GM18505 (cell line): Measurements from ENCODE around the gene WFDC1.

Experiments used
- ATAC-seq: cut with Tn5 transposase; IDR thresholded peaks from one replicate; pipeline ENCODE4 v1.9.1; 2021; ENCODE audit not compliant: unreplicated experiment
- POLR2A ChIP-seq: IDR thresholded peaks from 4 replicates; pipeline ENCODE4 v1.6.1; 2011; ENCODE audit warnings: borderline replicate concordance; ENCODE audit not compliant: insufficient read depth, insufficient read length; ENCODE audit errors: extremely low read depth

Gene WFDC1

GRCh38 chr16:84302111-84302954 is 7.7 kb downstream of the WFDC1 start:
- no peak for TF ChIP-seq POLR2A
- no peak for ATAC-seq

DNA sequence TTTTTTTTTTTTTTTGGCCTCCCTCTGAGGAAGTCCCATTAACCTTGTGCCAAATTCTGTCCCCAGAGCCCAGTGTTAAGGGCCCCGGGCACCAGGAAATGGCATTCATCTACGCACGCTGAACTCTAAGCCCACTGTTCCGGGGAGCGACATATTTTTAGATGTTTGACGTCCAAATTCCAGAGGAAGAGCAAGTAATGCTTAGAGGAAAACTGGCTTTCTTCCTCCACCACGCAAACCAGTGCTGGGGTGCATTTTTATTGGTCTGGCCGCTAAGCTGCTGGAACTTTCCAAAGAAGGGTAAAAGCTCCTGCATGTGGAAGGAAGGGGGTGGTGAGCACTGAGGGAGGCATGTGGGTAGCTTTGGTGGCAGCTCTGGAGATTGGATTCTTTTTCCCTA is 8.3 kb downstream of the WFDC1 start:
- no peak for ATAC-seq
- no peak for TF ChIP-seq POLR2A

DNA sequence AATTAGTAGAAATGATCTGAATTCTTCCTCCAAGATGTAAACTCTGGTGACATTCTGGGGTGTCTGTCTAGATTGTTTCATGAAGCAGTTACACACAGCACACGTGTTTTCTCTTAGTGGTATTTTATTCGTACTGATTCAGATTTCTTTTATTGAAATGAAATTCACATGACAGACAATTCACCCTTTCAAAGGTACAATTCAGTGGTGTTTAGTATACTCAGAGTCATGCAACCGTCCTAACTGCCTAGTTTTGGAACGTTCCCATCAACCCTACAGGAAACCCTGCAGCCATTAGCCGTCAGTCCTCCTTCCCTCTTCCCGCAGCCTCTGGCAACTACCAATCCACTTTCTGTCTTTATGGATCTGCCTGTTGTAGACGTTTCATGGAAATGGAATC is 8.8 kb downstream of the WFDC1 start:
- TF ChIP-seq POLR2A = no peak
- no peak for ATAC-seq

GRCh38 chr16:84306564-84306963 is 11.9 kb downstream of the WFDC1 start:
- ATAC-seq = no peak
- no peak for TF ChIP-seq POLR2A

- no peak for ATAC-seq
- no peak for TF ChIP-seq POLR2A
Observed at GRCh38 chr16:84307209-84307954, 12.7 kb downstream of the WFDC1 start.

DNA sequence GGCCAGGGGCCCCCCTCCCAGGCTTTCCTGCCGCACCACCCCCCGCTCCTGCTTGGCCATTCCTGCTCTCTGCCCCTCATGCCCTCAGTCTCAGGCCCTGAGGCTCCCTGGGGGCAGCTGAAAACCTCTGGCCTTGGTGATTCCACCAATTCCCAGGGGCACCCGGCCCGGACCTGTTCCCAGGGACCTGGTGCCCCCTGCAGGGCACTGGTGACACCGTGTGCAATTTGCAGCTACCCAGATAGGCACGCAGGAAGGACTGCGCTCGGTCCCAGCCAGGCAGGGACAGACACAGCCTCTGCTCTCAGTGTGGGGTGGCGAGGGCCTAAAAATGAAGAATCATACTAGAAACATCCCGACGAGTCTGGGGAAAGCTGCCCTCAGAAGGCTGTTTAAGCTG is 13.4 kb downstream of the WFDC1 start:
- no peak for TF ChIP-seq POLR2A
- no peak for ATAC-seq

- ATAC-seq = no peak
- no peak for TF ChIP-seq POLR2A
Observed at GRCh38 chr16:84310642-84311041, 16.0 kb downstream of the WFDC1 start.

DNA sequence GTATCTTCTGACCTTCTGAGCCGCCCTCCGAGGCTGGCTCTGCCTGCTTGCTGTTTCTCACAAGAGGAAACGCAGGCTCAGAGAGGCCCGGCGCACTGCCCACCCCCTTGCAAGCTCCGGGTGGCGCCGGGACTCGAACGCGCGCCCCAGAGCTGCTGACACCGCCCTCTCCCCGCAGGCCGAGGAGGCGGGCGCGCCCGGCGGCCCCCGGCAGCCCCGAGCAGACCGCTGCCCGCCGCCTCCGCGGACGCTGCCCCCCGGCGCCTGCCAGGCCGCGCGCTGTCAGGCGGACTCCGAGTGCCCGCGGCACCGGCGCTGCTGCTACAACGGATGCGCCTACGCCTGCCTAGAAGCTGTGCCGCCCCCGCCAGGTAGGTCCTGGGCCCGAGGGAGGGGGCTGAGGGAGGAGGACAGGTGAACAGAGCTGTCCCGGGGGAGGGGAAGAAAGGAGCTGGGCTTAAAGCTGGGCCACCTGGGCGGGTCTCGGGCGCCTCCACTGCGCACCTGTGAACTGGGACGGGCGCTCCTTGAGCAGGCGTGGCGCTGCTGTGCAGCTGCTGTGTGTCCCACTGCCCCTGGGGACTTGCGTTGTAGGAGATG is 18.2 kb downstream of the WFDC1 start:
- no peak for TF ChIP-seq POLR2A
- no peak for ATAC-seq

GRCh38 chr16:84313921-84314320 is 19.2 kb downstream of the WFDC1 start:
- no peak for ATAC-seq
- no peak for TF ChIP-seq POLR2A

- no peak for ATAC-seq
- no peak for TF ChIP-seq POLR2A
Observed at GRCh38 chr16:84314373-84314772, 19.7 kb downstream of the WFDC1 start.

- TF ChIP-seq POLR2A = no peak
- ATAC-seq = no peak
Observed at GRCh38 chr16:84314814-84315213, 20.1 kb downstream of the WFDC1 start.

- ATAC-seq = no peak
- TF ChIP-seq POLR2A = no peak
Observed at GRCh38 chr16:84315422-84315821, 20.7 kb downstream of the WFDC1 start.

DNA sequence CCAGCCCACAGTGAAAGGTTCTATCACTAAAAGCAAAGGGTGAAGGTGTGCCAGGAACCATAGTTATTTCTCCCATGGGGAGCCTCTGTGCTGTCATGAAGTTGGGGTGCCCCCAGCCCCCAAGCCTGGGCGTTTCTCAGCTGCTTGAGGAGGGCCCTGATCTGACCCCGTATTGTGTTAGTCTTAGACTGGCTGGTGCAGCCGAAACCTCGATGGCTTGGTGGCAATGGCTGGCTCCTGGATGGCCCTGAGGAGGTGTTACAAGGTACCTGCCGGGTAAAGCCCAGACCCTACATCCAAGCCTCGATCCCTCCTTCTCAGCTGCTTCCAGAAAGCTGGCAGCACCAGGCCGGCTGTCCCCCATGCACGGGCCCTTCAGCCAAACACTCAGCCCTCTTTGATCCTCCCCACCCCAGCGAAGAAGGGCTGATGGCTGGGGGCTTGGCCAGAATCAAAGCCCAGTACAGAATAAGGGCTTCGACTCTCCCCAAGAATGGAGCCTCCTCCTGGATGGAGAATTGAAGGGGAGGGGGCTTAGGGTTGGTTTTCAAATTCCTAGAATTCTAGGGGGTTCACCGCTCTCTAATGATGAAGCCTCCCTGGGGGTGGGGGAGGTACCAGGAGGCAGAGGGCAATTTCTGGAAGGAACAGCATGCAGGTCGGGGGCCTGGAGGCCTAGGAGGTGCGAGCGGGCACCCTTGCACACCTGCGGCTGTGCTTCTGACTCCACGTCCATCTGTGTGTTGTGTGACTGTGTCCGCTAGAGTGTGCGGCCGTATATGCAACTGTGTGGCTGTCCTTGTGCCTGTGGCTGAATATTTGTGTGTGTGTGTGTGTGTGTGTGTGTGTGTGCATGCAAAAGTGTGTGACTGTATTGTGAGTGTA is 23.7 kb downstream of the WFDC1 start:
- ATAC-seq = no peak
- no peak for TF ChIP-seq POLR2A

DNA sequence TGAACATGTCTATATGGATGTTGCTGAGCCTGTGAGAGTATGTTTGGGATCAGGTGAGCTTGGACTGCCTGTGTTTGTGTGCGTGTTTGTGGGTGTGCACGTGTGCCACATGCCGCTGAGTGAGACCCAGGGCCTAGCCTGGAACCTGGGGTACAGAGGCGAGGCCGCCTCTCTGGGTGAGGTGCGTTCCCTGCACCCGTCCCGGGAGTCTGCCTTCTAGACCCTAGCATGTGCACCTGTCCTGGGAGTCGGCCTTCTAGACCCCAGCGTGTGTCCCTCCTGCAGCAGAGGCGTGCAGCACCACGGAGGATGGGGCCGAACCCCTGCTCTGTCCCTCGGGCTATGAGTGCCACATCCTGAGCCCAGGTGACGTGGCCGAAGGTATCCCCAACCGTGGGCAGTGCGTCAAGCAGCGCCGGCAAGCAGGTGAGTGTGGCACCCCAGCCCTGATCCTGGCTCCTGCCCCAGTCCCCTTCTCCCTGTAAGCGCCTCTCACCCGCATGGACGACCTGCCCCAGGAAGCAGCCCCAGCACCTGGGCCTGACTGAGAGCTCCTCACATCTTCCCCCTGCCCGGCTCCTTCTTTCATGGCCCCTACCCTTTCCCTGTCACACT is 24.6 kb downstream of the WFDC1 start:
- TF ChIP-seq POLR2A = no peak
- no peak for ATAC-seq
